ENCODE data around the gene TUBA4A. TPM values are rescaled to one million over a fixed set of nuclear protein-coding genes. Genes with fewer than 3 reads are reported as not detected.

TUBA4A gene
- polyA plus RNA-seq, 1 experiment = 22.4 TPM

DNA sequence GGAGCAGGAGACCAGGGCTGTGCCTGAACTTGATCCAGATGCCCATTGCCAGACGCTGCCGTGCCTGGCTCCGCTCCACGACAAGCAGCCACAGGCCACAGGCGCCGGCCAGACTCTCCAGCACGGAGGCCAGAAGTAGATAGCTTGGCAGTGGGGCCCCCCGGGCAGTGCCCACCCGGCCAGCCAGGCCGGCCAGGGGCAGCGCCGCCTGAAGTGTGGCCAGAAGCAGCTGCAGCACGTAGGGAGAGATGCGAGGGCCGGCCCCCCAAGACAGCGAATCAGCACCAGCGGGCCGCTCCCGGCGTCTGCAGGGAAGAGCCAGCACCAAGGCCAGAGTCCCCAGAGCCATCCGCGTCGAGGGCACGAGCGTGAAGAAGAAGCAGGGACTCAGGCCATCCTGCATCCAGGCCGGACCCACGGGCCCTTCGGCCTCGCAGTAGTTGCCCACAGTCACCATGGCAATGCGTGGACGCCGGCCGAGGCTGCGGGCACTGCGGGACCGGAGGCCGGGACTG lies 35.4 kb downstream of the TUBA4A start:
- Histone ChIP-seq H3K9me3 (ENCODE audit: control insufficient read depth, insufficient read depth, low read length) (no peaks in the 10 kb centered on the region; the same call in 1 of the 2 replicates), H3K4me3 (ENCODE audit: low read depth, low read length) (peak overlapping the region; percentile 69), H3K27ac (ENCODE audit: low read depth, low read length) (peak overlapping the region; percentile 96), H3K27me3 (ENCODE audit: control insufficient read depth, insufficient read depth, low read length) (no peaks in the 10 kb centered on the region)
- TF ChIP-seq, protein P1, sequence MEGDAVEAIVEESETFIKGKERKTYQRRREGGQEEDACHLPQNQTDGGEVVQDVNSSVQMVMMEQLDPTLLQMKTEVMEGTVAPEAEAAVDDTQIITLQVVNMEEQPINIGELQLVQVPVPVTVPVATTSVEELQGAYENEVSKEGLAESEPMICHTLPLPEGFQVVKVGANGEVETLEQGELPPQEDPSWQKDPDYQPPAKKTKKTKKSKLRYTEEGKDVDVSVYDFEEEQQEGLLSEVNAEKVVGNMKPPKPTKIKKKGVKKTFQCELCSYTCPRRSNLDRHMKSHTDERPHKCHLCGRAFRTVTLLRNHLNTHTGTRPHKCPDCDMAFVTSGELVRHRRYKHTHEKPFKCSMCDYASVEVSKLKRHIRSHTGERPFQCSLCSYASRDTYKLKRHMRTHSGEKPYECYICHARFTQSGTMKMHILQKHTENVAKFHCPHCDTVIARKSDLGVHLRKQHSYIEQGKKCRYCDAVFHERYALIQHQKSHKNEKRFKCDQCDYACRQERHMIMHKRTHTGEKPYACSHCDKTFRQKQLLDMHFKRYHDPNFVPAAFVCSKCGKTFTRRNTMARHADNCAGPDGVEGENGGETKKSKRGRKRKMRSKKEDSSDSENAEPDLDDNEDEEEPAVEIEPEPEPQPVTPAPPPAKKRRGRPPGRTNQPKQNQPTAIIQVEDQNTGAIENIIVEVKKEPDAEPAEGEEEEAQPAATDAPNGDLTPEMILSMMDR (IDR thresholded peaks at IDR 0.05; ENCODE audit: low read depth, low read length) = no peak
- CTCF ChIA-PET = interaction anchor here (0.5 to 1.5 kb wide), 3 partner anchors 60 to 238 kb away, joined by 3 to 4 read pairs (median 3); no protein-coding TSS in a partner anchor
- DNase-seq (ENCODE audit: low read depth, low spot score) = no peak
- POLR2A ChIA-PET = interaction anchor here (0.6 to 4.6 kb wide), 14 partner anchors 11 to 169 kb away, joined by 3 to 37 read pairs (median 5); partner anchors contain the start of genes ANKZF1, ATG9A, CNPPD1 and DNAJB2

- no peak overlapping the region for H3K4me3 ChIP-seq (ENCODE audit: low read depth, low read length)
- POLR2A ChIA-PET = interaction anchor here (4.6 kb wide), 1 partner anchor 9 kb away, joined by 37 read pairs; the partner anchor contains the start of gene ZFAND2B
These were observed 37.2 kb downstream of the TUBA4A start for GRCh38 chr2:219216535-219216915.

DNA sequence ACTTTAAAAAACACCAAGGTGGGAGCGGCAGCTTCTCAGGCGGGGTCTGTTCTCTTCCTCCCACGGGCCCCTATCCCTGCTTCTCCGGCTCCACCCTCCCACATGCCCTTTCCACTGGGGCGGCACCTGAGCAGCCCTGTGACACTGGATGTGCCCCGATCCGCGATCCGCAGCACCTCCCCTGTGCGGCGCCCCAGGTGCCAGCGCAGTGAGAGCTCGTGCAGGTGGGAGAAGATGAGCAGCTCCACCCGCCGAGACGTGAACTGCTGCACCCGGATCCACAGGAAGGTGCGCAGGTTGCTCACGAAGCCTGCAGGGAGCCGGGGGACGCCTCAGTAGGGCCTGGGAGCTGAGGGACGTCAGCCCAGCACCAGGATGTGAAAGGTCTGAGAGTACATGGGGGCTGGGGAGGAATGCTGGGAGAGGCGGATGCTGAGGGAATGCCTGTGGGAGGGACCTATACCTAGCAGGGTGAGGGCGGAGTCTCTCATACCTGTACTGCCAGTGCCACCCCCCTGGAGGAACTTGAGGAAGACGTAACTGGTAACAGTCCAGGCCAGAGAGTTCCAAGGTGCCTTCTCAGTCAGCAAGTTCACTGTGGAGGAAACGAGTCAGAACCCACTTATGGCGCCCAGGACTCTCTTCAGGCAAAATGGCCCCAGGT lies 37.7 kb downstream of the TUBA4A start:
- no peak for DNase-seq (ENCODE audit: low read depth, low spot score)
- Histone ChIP-seq H3K27me3 (ENCODE audit: control insufficient read depth, insufficient read depth, low read length) (no peaks in the 10 kb centered on the region), H3K4me3 (ENCODE audit: low read depth, low read length) (no peak overlapping the region), H3K9me3 (ENCODE audit: control insufficient read depth, insufficient read depth, low read length) (no peaks in the 10 kb centered on the region; the same call in 1 of the 2 replicates), H3K27ac (ENCODE audit: low read depth, low read length) (no peak overlapping the region)
- TF ChIP-seq, protein P1 (IDR thresholded peaks at IDR 0.05; ENCODE audit: low read depth, low read length) = no peak
- CTCF ChIA-PET = interaction anchor here (1.1 to 2.8 kb wide), 3 partner anchors 45 to 79 kb away, joined by 4 to 11 read pairs (median 4); no protein-coding TSS in a partner anchor
- POLR2A ChIA-PET = interaction anchor here (1.0 to 4.6 kb wide), 2 partner anchors 9 kb away, joined by 3 to 37 read pairs; partner anchors contain the start of gene ZFAND2B

More at GRCh38 chr2:219216535-219216915, 37.2 kb downstream of the TUBA4A start:
- TF ChIP-seq, protein P1 (IDR thresholded peaks at IDR 0.05; ENCODE audit: low read depth, low read length) = no peak
- no peak for DNase-seq (ENCODE audit: low read depth, low spot score)
- H3K27me3 ChIP-seq (ENCODE audit: control insufficient read depth, insufficient read depth, low read length) = no peaks in the 10 kb centered on the region
- no peak overlapping the region for H3K27ac ChIP-seq (ENCODE audit: low read depth, low read length)
- H3K9me3 ChIP-seq (ENCODE audit: control insufficient read depth, insufficient read depth, low read length) = no peaks in the 10 kb centered on the region; the same call in 1 of the 2 replicates
- CTCF ChIA-PET = interaction anchor here (1.1 to 2.8 kb wide), 3 partner anchors 46 to 79 kb away, joined by 4 to 11 read pairs (median 4); no protein-coding TSS in a partner anchor

GRCh38 chr2:219214786-219215185 lies 38.9 kb downstream of the TUBA4A start:
- CTCF ChIA-PET = interaction anchor here (0.9 to 2.8 kb wide), 2 partner anchors 63 to 80 kb away, joined by 3 to 11 read pairs; no protein-coding TSS in a partner anchor
- POLR2A ChIA-PET = interaction anchor here (1.0 kb wide), 1 partner anchor 8 kb away, joined by 3 read pairs; the partner anchor contains the start of gene ZFAND2B
- H3K9me3 ChIP-seq (ENCODE audit: control insufficient read depth, insufficient read depth, low read length) = no peaks in the 10 kb centered on the region; the same call in 1 of the 2 replicates
- no peaks in the 10 kb centered on the region for H3K27me3 ChIP-seq (ENCODE audit: control insufficient read depth, insufficient read depth, low read length)
- H3K4me3 ChIP-seq (ENCODE audit: low read depth, low read length) = no peak overlapping the region
- TF ChIP-seq, protein P1 (IDR thresholded peaks at IDR 0.05; ENCODE audit: low read depth, low read length) = no peak
- H3K27ac ChIP-seq (ENCODE audit: low read depth, low read length) = no peak overlapping the region
- DNase-seq (ENCODE audit: low read depth, low spot score) = no peak
